GM20000 (cell line): Measurements from ENCODE around the gene LRRC27.

Experiments used
- DNase-seq: peaks from one replicate; pipeline ENCODE4 v3.0.0; 2012; ENCODE audit warnings: low spot score
- TF ChIP-seq, protein P1 (sequence below): IDR thresholded peaks from 2 replicates; pipeline ENCODE4 v1.5.1; 2012; ENCODE audit warnings: mild to moderate bottlenecking, control low read depth; ENCODE audit errors: extremely low read depth, missing control alignments

Gene LRRC27

DNA sequence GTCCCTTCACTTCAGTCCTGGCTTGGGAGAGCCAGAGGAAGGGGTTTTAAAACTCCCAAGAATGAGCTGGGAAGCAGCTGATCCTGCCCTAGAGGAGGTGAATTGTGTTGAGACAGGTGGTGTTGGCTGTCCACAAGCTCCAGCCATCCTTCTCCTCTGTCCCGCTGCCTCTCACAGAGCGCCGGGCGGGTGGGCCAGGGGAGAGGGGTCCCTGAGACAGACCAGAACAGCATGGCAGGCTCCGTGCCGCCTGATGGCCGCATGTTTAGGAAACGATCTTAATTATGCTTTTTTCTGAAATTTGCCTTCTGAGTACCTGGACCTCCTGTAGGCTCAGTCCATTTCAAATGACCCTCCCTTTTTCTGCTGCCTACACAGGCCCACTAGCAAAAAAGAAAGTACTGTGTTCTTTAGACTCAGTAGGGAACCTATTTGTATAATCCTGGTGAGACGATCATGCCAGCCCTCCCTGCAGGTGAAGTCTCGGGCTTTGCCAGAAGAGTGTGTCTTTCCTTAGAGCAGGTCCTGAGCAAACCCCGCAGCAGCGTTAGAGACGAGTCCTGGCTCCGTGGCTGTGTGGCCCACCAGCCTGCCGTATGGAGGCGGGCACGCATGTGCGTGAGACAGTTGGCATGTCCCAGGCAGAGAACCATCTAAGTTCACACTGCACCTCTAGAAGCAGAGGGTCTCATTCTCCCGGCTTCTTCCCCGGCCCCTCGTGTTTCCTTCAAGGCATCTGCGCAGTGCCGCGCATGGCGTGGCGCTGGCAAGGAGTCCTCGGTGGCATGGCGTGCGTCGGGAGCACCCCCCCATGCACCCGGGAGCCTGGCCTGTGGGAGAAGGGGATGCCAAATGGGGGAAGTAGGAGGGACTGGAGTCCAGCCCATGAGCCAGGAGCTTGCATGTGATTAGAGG is 38.7 kb downstream of the LRRC27 start:
- TF ChIP-seq, protein P1, sequence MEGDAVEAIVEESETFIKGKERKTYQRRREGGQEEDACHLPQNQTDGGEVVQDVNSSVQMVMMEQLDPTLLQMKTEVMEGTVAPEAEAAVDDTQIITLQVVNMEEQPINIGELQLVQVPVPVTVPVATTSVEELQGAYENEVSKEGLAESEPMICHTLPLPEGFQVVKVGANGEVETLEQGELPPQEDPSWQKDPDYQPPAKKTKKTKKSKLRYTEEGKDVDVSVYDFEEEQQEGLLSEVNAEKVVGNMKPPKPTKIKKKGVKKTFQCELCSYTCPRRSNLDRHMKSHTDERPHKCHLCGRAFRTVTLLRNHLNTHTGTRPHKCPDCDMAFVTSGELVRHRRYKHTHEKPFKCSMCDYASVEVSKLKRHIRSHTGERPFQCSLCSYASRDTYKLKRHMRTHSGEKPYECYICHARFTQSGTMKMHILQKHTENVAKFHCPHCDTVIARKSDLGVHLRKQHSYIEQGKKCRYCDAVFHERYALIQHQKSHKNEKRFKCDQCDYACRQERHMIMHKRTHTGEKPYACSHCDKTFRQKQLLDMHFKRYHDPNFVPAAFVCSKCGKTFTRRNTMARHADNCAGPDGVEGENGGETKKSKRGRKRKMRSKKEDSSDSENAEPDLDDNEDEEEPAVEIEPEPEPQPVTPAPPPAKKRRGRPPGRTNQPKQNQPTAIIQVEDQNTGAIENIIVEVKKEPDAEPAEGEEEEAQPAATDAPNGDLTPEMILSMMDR: no peak
- DNase-seq: no peak

DNA sequence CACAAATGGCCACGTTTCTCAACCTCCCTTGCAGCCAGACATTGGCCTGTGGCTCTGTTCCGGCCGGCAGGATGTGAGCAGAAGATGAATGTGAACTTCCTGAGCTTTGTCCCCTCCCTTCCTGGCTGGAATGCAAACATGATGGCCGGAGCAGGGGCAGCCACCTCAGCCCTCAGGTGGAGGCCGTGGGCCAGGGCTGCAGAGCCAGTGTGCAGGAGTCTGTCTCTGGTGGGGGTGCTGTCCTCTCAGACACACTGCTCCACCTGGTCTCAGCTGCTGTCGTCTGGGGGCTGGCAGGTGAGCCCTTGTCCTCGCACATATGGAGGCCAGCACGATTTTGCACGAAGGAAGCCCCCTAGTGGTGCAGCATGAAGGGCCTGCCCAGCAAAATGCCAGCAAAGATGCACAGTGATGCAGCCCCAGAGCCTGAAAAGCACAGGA is 39.7 kb downstream of the LRRC27 start:
- DNase-seq: no peak
- TF ChIP-seq, protein P1: peak; percentile 49

DNA sequence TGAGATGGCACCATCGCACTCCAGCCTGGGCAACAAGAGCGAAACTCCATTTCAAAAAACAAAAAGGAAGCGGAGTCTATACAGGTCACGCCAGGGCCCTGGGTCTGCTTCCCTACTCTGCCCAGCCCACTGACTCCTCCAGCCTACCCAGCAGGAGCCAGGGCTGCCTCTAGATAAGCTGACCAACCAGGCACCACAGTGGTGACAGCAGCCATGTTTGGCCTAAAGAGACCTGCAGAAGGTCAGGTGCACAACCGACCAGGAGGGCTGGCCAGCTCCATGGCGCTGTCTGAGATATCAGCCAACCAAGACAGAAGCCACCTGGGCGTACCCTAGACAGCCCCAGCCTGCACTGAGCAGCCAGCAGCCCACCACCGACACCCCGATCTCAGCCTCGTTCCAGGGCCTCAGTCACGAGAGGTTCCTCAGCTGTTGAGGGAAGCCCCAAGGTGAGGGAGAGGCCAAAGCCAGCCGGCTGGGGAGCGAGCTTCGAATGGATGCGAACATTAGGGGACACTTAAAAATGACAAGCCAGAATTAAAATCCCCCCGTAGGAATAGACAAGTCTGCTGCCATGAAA is 40.6 kb downstream of the LRRC27 start:
- TF ChIP-seq, protein P1: no peak
- DNase-seq: no peak

DNA sequence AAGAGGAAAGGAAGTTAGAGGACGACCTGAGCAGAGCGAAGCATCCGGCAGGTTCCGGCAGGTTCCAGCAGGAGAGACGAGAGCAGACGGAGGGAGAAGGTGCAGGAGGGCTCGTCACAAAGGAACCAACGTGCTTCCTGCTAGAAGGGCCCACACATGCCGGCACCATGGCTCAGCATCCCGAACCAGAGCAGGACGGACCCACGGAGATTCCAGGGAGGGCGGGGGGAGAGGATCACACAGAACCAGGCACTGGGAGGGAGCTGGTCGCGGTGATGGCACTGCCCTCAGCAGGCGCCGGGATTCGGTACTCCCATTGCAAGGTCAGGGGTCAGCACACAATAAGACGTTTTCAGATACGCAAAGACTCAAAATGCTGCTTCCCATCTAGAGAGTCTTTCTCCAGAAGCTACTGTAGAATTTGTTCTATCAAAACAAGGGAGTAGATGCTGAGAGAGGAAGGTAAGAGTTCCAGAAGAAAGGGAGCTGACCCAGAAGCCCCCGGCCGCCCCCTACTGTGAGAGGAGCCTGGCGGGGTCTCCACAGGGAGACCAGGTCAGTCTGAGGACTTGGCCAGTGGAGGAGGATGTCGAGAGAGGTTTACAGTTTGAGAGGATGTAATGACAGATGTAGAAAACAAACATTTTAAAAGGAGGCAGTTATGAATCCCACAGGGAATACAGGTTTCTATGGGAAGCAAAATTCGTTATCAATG is 41.4 kb downstream of the LRRC27 start:
- no peak for DNase-seq
- TF ChIP-seq, protein P1: no peak

DNA sequence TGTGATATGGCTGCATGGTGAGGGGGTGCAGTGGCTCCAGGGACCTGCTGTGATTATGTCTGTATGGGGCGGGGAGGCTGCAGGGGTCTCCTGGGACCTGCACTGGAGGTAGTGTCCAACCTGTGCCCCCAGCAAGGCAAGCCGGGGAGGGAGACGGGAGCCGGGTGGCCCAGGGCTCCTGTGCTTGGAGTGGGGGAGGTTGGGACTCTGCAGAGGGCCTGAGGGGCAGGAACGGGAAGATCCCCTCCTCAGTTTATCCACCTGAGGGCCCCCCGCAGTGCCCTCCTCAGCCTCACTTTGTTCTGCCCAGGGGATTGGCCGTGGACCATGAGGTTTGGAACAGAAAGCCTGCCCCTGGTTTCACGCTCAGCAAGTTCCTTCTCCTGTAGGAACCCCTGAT is 42.2 kb downstream of the LRRC27 start:
- no peak for DNase-seq
- TF ChIP-seq, protein P1: no peak

DNA sequence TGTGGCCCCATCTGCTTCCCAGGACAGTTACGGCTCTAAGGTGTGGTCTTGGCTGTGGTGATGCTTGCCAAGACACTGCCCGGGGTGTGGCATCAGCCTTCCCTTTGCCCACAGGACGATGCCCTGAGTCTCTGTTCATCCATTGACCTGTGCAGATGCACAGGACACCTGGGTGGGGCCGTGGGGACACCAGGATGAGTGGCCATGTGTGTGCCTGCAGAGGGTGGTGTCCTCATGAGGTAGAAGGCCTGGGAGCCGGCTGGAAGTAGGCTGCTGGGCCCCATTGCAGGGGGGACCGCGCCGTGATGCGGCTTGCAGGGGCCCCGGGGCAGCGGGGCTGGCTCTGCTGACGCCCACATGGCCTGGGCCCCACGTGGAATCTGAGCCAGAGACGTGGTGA is 42.6 kb downstream of the LRRC27 start:
- TF ChIP-seq, protein P1: no peak
- no peak for DNase-seq
